GM12878 (cell line): Measurements from ENCODE around the gene COL18A1. TPM values are rescaled to one million over a fixed set of nuclear protein-coding genes. Genes with fewer than 3 reads are reported as not detected.

Experiments
- ASH2L ChIP-seq: fragments of 300-600, 200-600 bp; sonication (generic); IDR thresholded peaks from 2 replicates; pipeline ENCODE4 v1.6.1; 2017; ENCODE audit warnings: low read depth, mild to moderate bottlenecking, borderline replicate concordance
- CBFB ChIP-seq: IDR thresholded peaks from 2 replicates; pipeline ENCODE4 v1.6.1; 2016; ENCODE audit warnings: antibody characterized with exemption, low read depth
- CEBPB ChIP-seq, 2 experiments: fragments of 150-350 bp in 1 of 2; IDR thresholded peaks; 2 replicates each; pipeline ENCODE4 v1.6.1; 2012 to 2014; ENCODE audit warnings: low read depth in 2 of 2, low read length in 2 of 2, borderline replicate concordance in 1 of 2, inconsistent platforms in 1 of 2
- CHD1 ChIP-seq: IDR thresholded peaks from 2 replicates; pipeline ENCODE4 v1.6.1; 2012; ENCODE audit warnings: low read depth, low read length, improper control_type of control experiment
- CUX1 ChIP-seq: IDR thresholded peaks from 2 replicates; pipeline ENCODE4 v1.6.1; 2012; ENCODE audit warnings: improper control_type of control experiment, low read depth, low read length; ENCODE audit not compliant: insufficient replicate concordance
- EP300 ChIP-seq, 2 experiments: fragments of 150-350 bp in 1 of 2; IDR thresholded peaks; 2 replicates each; pipeline ENCODE4 v1.6.1; 2011 to 2012; ENCODE audit warnings: low read depth in 2 of 2, low read length in 2 of 2, borderline replicate concordance in 1 of 2, improper control_type of control experiment in 1 of 2, inconsistent platforms in 1 of 2; ENCODE audit not compliant: control insufficient read depth in 1 of 2
- ESRRA ChIP-seq: IDR thresholded peaks from 2 replicates; pipeline ENCODE4 v1.6.1; 2012; ENCODE audit warnings: mild to moderate bottlenecking, low read length, improper control_type of control experiment
- IRF5 ChIP-seq: fragments of 450-650 bp; IDR thresholded peaks from 2 replicates; pipeline ENCODE4 v1.6.1; 2017; ENCODE audit warnings: borderline replicate concordance
- KDM1A ChIP-seq: fragments of 200-600 bp; sonication (generic); IDR thresholded peaks from 2 replicates; pipeline ENCODE4 v1.6.1; 2016; ENCODE audit warnings: borderline replicate concordance
- MEF2B ChIP-seq: fragments of 450-650 bp; IDR thresholded peaks from 2 replicates; pipeline ENCODE4 v1.6.1; 2018; ENCODE audit warnings: mild to moderate bottlenecking, moderate library complexity; ENCODE audit not compliant: partially characterized antibody, poor library complexity, severe bottlenecking
- MTA2 ChIP-seq: fragments of 450-650 bp; IDR thresholded peaks from 2 replicates; pipeline ENCODE4 v1.6.1; 2016; ENCODE audit warnings: low read depth, mild to moderate bottlenecking, moderate library complexity
- NFXL1 ChIP-seq: fragments of 450-650 bp; IDR thresholded peaks from 2 replicates; pipeline ENCODE4 v1.6.1; 2017; ENCODE audit warnings: antibody characterized with exemption, mild to moderate bottlenecking, borderline replicate concordance
- PML ChIP-seq: IDR thresholded peaks from 2 replicates; pipeline ENCODE4 v1.6.1; 2012; ENCODE audit warnings: low read length, inconsistent platforms
- RBBP5 ChIP-seq: fragments of 200-600 bp; sonication (generic); conservative IDR thresholded peaks from 2 replicates; pipeline ENCODE4 v1.6.1; 2016
- RCOR1 ChIP-seq: conservative IDR thresholded peaks from 2 replicates; pipeline ENCODE4 v1.6.1; 2012; ENCODE audit warnings: low read depth, low read length, improper control_type of control experiment
- SREBF1 ChIP-seq: IDR thresholded peaks from 2 replicates; pipeline ENCODE4 v1.6.1; 2012; ENCODE audit warnings: mild to moderate bottlenecking, low read length
- SRF ChIP-seq, 2 experiments: IDR thresholded peaks; 2 replicates each; pipeline ENCODE4 v1.6.1; 2011; ENCODE audit warnings: low read depth in 2 of 2, low read length in 2 of 2, mild to moderate bottlenecking in 1 of 2, moderate library complexity in 1 of 2
- ZNF274 ChIP-seq: IDR thresholded peaks from one replicate; pipeline ENCODE4 v1.8.0; 2011; ENCODE audit not compliant: insufficient read length, insufficient read depth
- polyA plus RNA-seq, 11 experiments: library from polyadenylated mRNA; depleted of rRNA in 4 of 11; unstranded in 6 of 11; stranded (reverse) in 5 of 11; fragments of >200 nt; fragmentation: Nextera tagmentation in 4 of 11; fragmentation: Illumina TruSeq in 1 of 11; extraction: Ambion mirVana in 4 of 11; extraction: Trizol in 1 of 11; gene quantifications; 1 replicate in 1 of 11; 2 replicates in 10 of 11; pipeline versions ENCODE4 v1.2.1 to v1.2.3, GENCODE V29; 2011 to 2016; ENCODE audit warnings: inconsistent platforms in 2 of 11, missing spikeins in 2 of 11, low read depth in 1 of 11
- total RNA-seq, 4 experiments: library from RNA; depleted of rRNA in 3 of 4; stranded (reverse); fragments of >200 nt in 3 of 4; fragmentation: Illumina TruSeq in 1 of 4; extraction: Trizol in 1 of 4; gene quantifications; 2 replicates each; pipeline versions ENCODE4 v1.2.1 to v1.2.3, GENCODE V29; 2013 to 2021
- TF ChIP-seq, protein P1 (sequence below): fragments of 450-650 bp; IDR thresholded peaks from 2 replicates; pipeline ENCODE4 v1.6.1; 2017; ENCODE audit warnings: mild to moderate bottlenecking, moderate library complexity

COL18A1 gene
- total and polyA plus RNA-seq, 10 of the 15 experiments (the other 5 are each of a cell fraction or from before 2014, with no cell fraction given), result under 0.01 to 0.49 (median 0.09) TPM; not detected in 3

- TF ChIP-seq RBBP5 (no peak), EP300 (IDR thresholded peaks at IDR 0.05; ENCODE audit: borderline replicate concordance in 1 of 2, control insufficient read depth in 1 of 2, low read depth in 2 of 2, low read length in 2 of 2) (no peak), SREBF1 (no peak), CBFB (no peak), CHD1 (no peak), RCOR1 (no peak), KDM1A (no peak), ZNF274 (no peak), PML (no peak), SRF (IDR thresholded peaks at IDR 0.05; ENCODE audit: low read depth in 2 of 2, low read length in 2 of 2) (no peak), CEBPB (IDR thresholded peaks at IDR 0.05; ENCODE audit: borderline replicate concordance in 1 of 2, low read depth in 2 of 2, low read length in 2 of 2) (no peak), IRF5 (no peak), MTA2 (no peak), CUX1 (no peak), ASH2L (no peak), MEF2B (no peak), NFXL1 (no peak), ESRRA (no peak)
- TF ChIP-seq, protein P1, sequence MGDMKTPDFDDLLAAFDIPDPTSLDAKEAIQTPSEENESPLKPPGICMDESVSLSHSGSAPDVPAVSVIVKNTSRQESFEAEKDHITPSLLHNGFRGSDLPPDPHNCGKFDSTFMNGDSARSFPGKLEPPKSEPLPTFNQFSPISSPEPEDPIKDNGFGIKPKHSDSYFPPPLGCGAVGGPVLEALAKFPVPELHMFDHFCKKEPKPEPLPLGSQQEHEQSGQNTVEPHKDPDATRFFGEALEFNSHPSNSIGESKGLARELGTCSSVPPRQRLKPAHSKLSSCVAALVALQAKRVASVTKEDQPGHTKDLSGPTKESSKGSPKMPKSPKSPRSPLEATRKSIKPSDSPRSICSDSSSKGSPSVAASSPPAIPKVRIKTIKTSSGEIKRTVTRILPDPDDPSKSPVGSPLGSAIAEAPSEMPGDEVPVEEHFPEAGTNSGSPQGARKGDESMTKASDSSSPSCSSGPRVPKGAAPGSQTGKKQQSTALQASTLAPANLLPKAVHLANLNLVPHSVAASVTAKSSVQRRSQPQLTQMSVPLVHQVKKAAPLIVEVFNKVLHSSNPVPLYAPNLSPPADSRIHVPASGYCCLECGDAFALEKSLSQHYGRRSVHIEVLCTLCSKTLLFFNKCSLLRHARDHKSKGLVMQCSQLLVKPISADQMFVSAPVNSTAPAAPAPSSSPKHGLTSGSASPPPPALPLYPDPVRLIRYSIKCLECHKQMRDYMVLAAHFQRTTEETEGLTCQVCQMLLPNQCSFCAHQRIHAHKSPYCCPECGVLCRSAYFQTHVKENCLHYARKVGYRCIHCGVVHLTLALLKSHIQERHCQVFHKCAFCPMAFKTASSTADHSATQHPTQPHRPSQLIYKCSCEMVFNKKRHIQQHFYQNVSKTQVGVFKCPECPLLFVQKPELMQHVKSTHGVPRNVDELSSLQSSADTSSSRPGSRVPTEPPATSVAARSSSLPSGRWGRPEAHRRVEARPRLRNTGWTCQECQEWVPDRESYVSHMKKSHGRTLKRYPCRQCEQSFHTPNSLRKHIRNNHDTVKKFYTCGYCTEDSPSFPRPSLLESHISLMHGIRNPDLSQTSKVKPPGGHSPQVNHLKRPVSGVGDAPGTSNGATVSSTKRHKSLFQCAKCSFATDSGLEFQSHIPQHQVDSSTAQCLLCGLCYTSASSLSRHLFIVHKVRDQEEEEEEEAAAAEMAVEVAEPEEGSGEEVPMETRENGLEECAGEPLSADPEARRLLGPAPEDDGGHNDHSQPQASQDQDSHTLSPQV, result no peak
These were observed 149.7 kb downstream of the COL18A1 start (continued) for GRCh38 chr21:45554477-45555175.
